ENCODE measurements around the gene CAPS.

DNA sequence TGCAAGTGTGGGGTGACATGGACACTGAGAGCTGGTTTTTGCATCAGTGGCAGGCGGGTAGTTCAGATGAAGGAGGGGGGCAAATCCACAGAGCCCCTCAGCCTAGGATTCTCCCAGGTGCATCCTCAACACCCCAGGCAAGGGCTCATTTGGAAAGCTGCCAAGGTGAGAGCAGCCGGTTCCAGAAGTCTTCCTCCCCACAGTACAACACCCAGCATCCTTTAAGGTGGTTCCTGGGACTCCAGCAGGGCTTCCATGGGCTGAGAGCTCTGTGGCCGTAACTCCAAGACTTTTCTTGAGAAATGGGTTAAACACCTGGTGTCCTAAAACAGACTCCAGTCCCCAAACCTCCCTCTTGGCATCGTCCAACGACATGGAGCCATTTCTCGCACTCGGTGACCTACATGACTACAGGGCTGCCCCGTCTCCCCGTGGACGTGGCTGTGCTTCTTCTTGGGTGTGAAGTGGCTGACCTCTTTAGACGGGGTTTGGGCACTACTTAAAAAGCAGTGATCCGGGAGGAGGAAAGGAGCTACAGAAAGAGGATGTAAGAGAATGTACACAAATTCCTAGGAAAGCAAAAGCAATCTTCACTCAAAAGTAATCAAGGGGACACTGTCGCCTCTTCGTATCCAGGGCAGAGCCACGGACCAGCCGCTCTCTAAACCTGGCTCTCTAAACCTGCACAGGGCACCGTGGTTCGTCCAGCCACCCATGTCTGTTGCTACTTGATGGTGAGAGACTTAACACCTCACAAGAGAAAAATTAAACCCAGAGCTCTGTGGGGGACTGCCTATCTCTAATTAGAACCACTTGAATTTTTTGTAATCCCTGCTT, 38.4 kb downstream of the CAPS start:
- TF ChIP-seq, protein P1, sequence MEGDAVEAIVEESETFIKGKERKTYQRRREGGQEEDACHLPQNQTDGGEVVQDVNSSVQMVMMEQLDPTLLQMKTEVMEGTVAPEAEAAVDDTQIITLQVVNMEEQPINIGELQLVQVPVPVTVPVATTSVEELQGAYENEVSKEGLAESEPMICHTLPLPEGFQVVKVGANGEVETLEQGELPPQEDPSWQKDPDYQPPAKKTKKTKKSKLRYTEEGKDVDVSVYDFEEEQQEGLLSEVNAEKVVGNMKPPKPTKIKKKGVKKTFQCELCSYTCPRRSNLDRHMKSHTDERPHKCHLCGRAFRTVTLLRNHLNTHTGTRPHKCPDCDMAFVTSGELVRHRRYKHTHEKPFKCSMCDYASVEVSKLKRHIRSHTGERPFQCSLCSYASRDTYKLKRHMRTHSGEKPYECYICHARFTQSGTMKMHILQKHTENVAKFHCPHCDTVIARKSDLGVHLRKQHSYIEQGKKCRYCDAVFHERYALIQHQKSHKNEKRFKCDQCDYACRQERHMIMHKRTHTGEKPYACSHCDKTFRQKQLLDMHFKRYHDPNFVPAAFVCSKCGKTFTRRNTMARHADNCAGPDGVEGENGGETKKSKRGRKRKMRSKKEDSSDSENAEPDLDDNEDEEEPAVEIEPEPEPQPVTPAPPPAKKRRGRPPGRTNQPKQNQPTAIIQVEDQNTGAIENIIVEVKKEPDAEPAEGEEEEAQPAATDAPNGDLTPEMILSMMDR (IDR thresholded peaks at IDR 0.05): no peak
- TF ChIP-seq ZFX (IDR thresholded peaks at IDR 0.05; ENCODE audit: borderline replicate concordance): no peak
